Neural crest cell (in vitro differentiated cells): ENCODE data around the gene MYOCD. TPM values are rescaled to one million over a fixed set of nuclear protein-coding genes. Genes with fewer than 3 reads are reported as not detected.

Experiments used
- DNase-seq: peaks from one replicate; pipeline ENCODE4 v3.0.0; 2021; ENCODE audit warnings: low read depth, mixed read lengths, low spot score
- H3K27ac Mint-ChIP-seq: one replicate; pipeline ENCODE4 v1.8.0; 2021; ENCODE audit warnings: mild to moderate bottlenecking, mixed read lengths; ENCODE audit not compliant: unreplicated experiment
- H3K27me3 Mint-ChIP-seq: 2 replicates; pipeline ENCODE4 v1.8.0; 2021; ENCODE audit warnings: low read depth, mild to moderate bottlenecking, mixed read lengths
- H3K36me3 Mint-ChIP-seq: 2 replicates; pipeline ENCODE4 v1.8.0; 2021; ENCODE audit warnings: low read depth, mild to moderate bottlenecking, mixed read lengths
- H3K4me1 Mint-ChIP-seq: 2 replicates; pipeline ENCODE4 v1.8.0; 2021; ENCODE audit warnings: mixed read lengths
- H3K4me3 Mint-ChIP-seq: one replicate; pipeline ENCODE4 v1.8.0; 2021; ENCODE audit warnings: mild to moderate bottlenecking, mixed read lengths
- H3K9me3 Mint-ChIP-seq: 2 replicates; pipeline ENCODE4 v1.8.0; 2021; ENCODE audit warnings: mixed read lengths
- CTCF ChIP-seq: fragments of 200-600 bp; sonication (generic); conservative IDR thresholded peaks from 2 replicates; pipeline ENCODE4 v1.5.0; 2021; ENCODE audit warnings: antibody characterized with exemption, mild to moderate bottlenecking
- total RNA-seq: library from RNA; stranded (reverse); gene quantifications from 2 replicates; pipeline ENCODE4 v1.2.1, GENCODE V29; 2021

MYOCD gene
- total RNA-seq, 1 donor from 2014 or later = 0.09 TPM

- H3K27me3 Mint-ChIP-seq = no peaks in the 10 kb centered on the region
- TF ChIP-seq CTCF = no peak
- DNase-seq = no peak
- H3K9me3 Mint-ChIP-seq = no peaks in the 10 kb centered on the region
- H3K4me3 Mint-ChIP-seq = no peak overlapping the region
- no peak overlapping the region for H3K27ac Mint-ChIP-seq
- H3K36me3 Mint-ChIP-seq = no peaks in the 10 kb centered on the region
- H3K4me1 Mint-ChIP-seq = peaks cover 15% of the 10 kb centered on the region
Observed at GRCh38 chr17:12622726-12623125, 43.0 kb upstream of the MYOCD start.

GRCh38 chr17:12623220-12623848, 42.4 kb upstream of the MYOCD start:
- H3K36me3 Mint-ChIP-seq = no peaks in the 10 kb centered on the region
- DNase-seq = no peak

GRCh38 chr17:12624211-12624610, 41.5 kb upstream of the MYOCD start:
- H3K27me3 Mint-ChIP-seq = no peaks in the 10 kb centered on the region
- no peak for DNase-seq
- H3K27ac Mint-ChIP-seq = no peak overlapping the region
- H3K4me1 Mint-ChIP-seq = peaks cover 15% of the 10 kb centered on the region
- H3K9me3 Mint-ChIP-seq = no peaks in the 10 kb centered on the region
- no peak overlapping the region for H3K4me3 Mint-ChIP-seq
- H3K36me3 Mint-ChIP-seq = no peaks in the 10 kb centered on the region
- TF ChIP-seq CTCF = no peak

More at GRCh38 chr17:12623220-12623848, 42.4 kb upstream of the MYOCD start:
- Mint-ChIP-seq H3K9me3 (no peaks in the 10 kb centered on the region), H3K27me3 (no peaks in the 10 kb centered on the region), H3K27ac (no peak overlapping the region), H3K4me3 (no peak overlapping the region), H3K4me1 (peaks cover 15% of the 10 kb centered on the region)
- no peak for TF ChIP-seq CTCF

- Mint-ChIP-seq H3K4me3 (no peak overlapping the region), H3K9me3 (no peaks in the 10 kb centered on the region), H3K27ac (no peak overlapping the region), H3K36me3 (no peaks in the 10 kb centered on the region), H3K27me3 (no peaks in the 10 kb centered on the region), H3K4me1 (peaks cover 12% of the 10 kb centered on the region)
- DNase-seq = no peak
- no peak for TF ChIP-seq CTCF
Observed at GRCh38 chr17:12625092-12625491, 40.6 kb upstream of the MYOCD start.

- Mint-ChIP-seq H3K27ac (no peak overlapping the region), H3K27me3 (no peaks in the 10 kb centered on the region), H3K4me1 (peaks cover 12% of the 10 kb centered on the region), H3K4me3 (no peak overlapping the region), H3K36me3 (no peaks in the 10 kb centered on the region), H3K9me3 (no peaks in the 10 kb centered on the region)
- no peak for DNase-seq
- TF ChIP-seq CTCF = no peak
Observed at GRCh38 chr17:12627177-12627629, 38.5 kb upstream of the MYOCD start.
